Heart left ventricle (tissue), 13 donors: ENCODE results near the gene HS3ST3A1.

Experiments used
- POLR2A ChIP-seq, 2 donors: fragments of 450-650 bp; IDR thresholded peaks; one replicate each; pipeline ENCODE4 v1.6.1; 2017; ENCODE audit warnings: antibody characterized with exemption in 2 of 2, mild to moderate bottlenecking in 2 of 2, moderate library complexity in 2 of 2
- TF ChIP-seq, protein P1 (sequence below), 12 donors: fragments of 200-600 bp; sonication (generic) in 4 of 12; IDR thresholded peaks; one replicate each; pipeline versions ENCODE4 v1.5.0 to v1.8.0; 2018 to 2022; ENCODE audit warnings: antibody characterized with exemption in 12 of 12, mild to moderate bottlenecking in 5 of 12
- donor health status: ischemic (EF 13 %, LVEDD 7.1; RV severe dilation, severe dysfunction).
- donor health status: DM: no; HTN: yes; CAD: no.
- donor health status: DM: no; HTN: no; CAD: no.
- donor health status: ischemic (EF 25% LVEDD 6.9; RV normal size, moderate dysfunction).
- donor health status: ischemic (EF 25% LVEDD 5.7; RV mildly dilated, moderate dysfunction).
- donor health status: ischemic (EF 35%, LVEDD 5.7; RV mildly dilated, moderate dysfunction).
- donor health status: nonischemic (EF 11% LVEDD 7.7; RV severe dilation, severe dysfunction).
- donor health status: DM: yes; HTN: yes; CAD: no.
- donor health status: PGD.
- donor health status: ischemic (EF 29% LVEDD 5.4; RV normal size, mild dysfunction).
- donor health status: nonischemic (EF 23%, LVEDD 6.1; RV moderate dilation, normal function).

DNA sequence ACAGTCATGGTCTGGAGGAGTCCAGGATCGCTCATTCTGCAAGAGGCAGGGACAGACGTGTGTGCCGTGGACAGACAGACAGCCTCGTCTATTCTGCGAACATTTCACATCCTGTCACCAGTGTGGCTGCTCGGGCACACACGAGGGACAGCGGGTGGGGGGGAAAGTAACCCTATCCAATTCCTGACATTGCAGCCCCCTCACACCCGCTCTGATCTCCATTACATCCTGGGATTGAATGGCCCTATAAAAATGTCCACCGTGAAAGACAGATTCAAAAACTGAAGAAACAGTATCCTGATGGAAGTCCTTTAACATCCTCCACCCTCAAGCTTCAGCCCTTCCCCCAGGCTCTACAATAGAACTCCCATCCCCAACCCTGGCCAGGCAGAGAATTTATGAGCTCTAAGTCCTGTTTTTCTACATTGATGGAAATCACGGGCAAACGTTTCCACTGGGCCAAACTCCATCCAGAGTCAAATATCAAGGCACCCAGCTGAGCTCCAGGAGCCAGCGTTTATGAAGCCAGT lies 39.4 kb downstream of the HS3ST3A1 start:
- TF ChIP-seq, protein P1, sequence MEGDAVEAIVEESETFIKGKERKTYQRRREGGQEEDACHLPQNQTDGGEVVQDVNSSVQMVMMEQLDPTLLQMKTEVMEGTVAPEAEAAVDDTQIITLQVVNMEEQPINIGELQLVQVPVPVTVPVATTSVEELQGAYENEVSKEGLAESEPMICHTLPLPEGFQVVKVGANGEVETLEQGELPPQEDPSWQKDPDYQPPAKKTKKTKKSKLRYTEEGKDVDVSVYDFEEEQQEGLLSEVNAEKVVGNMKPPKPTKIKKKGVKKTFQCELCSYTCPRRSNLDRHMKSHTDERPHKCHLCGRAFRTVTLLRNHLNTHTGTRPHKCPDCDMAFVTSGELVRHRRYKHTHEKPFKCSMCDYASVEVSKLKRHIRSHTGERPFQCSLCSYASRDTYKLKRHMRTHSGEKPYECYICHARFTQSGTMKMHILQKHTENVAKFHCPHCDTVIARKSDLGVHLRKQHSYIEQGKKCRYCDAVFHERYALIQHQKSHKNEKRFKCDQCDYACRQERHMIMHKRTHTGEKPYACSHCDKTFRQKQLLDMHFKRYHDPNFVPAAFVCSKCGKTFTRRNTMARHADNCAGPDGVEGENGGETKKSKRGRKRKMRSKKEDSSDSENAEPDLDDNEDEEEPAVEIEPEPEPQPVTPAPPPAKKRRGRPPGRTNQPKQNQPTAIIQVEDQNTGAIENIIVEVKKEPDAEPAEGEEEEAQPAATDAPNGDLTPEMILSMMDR (IDR thresholded peaks at IDR 0.05), result no peak
- no peak for TF ChIP-seq POLR2A (IDR thresholded peaks at IDR 0.05)
